Measurements from ENCODE around the gene FRMPD1. TPM values are rescaled to one million over a fixed set of nuclear protein-coding genes. Genes with fewer than 3 reads are reported as not detected.

FRMPD1 gene
- total RNA-seq, 6 experiments from 2014 or later: 0.10 to 0.74 (median 0.51) TPM

DNA sequence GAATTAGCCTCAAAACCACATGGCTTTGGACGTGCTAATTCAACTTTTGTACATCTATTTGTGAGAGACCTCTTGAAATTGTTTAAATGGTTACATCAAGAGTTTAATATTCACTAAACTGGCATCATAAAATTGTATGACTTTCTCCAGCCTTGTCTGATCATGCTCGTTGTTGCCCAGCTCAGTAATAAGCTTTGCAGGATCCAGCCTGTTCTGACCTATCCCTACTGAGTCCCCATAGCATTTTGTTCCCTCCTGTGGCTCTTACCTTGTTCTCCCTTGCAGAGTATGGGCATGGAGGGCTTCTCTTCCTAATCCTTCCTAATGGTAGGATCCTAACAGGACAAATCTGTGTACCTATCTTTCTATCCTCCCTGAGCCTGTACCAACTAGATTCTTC is 127.8 kb downstream of the FRMPD1 start:
- intact Hi-C loops (cut with DNase I): no loop called here
- H3K4me1 ChIP-seq: no peaks in the 10 kb centered on the region
- no peak overlapping the region for H3K4me3 ChIP-seq
- no peaks in the 10 kb centered on the region for H3K27me3 ChIP-seq
- no peak for TF ChIP-seq CTCF (IDR thresholded peaks at IDR 0.05)
- TF ChIP-seq POLR2A (IDR thresholded peaks at IDR 0.05): no peak
- H3K27ac ChIP-seq: no peak overlapping the region
- ATAC-seq (no peak), DNase-seq (no peak)
- WGBS (ENCODE audit: insufficient coverage, low coverage, low lambda C conversion rate, missing lambda C conversion rate): 85% methylated on average over 2 of the region's 2 CpGs
- no peaks in the 10 kb centered on the region for H3K9me3 ChIP-seq
- peaks cover 0 to 67% (median 23%) of the 10 kb centered on the region in 4 donors for H3K36me3 ChIP-seq

DNA sequence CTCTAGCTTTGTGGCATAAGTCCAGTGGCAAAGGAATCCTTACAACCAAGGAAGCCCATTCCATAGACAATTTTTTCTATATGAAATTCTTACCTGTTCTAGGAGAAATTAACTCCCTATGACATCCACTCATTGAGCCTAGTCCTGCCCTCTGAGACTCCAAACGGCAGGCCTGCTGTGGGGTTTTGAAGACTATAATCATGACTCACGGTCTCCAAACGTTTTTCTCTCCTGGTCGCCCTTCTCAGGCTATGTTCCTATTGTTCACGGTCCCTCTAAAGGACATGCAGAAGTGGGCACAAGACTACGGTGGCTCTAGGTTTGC is 133.5 kb downstream of the FRMPD1 start:
- H3K27me3 ChIP-seq: no peaks in the 10 kb centered on the region
- DNase-seq (no peak), ATAC-seq (no peak)
- intact Hi-C loops (cut with DNase I): loop anchor here in 1 of 2 donors (2.0 to 10.0 kb wide), 2 partner anchors 17 to 59 kb away; partner anchors contain the start of gene DCAF10
- H3K4me3 ChIP-seq: peak overlapping the region; percentile 78 to 95 (median 91)
- H3K9me3 ChIP-seq: no peaks in the 10 kb centered on the region
- peak overlapping the region in 1 of 3 donors; percentile 25 for H3K27ac ChIP-seq
- 0% methylated on average over 6 of the region's 6 CpGs for WGBS (ENCODE audit: insufficient coverage, low coverage, low lambda C conversion rate, missing lambda C conversion rate)
- TF ChIP-seq CTCF (IDR thresholded peaks at IDR 0.05) (no peak), POLR2A (IDR thresholded peaks at IDR 0.05) (no peak)
- H3K36me3 ChIP-seq: peaks cover 0 to 40% (median 12%) of the 10 kb centered on the region in 4 donors
- peaks cover 0 to 14% (median 2%) of the 10 kb centered on the region in 4 donors for H3K4me1 ChIP-seq

- peak; percentile 63 for TF ChIP-seq POLR2A (IDR thresholded peaks at IDR 0.05)
- TF ChIP-seq CTCF (IDR thresholded peaks at IDR 0.05): no peak
- Histone ChIP-seq H3K27me3 (no peaks in the 10 kb centered on the region), H3K4me1 (peaks cover 0 to 14% (median 2%) of the 10 kb centered on the region in 4 donors), H3K36me3 (peaks cover 0 to 35% (median 10%) of the 10 kb centered on the region in 4 donors), H3K4me3 (peak within 1 kb of the TSS; percentile 78 to 95 (median 91)), H3K9me3 (no peaks in the 10 kb centered on the region), H3K27ac (peak within 1 kb of the TSS; percentile 25 to 48 (median 30))
- DNase-seq (peak; percentile 90 to 93 (median 93)), ATAC-seq (peak; percentile 95 to 97 (median 97))
- WGBS (ENCODE audit: insufficient coverage, low coverage, low lambda C conversion rate, missing lambda C conversion rate): under 1% methylated on average over 31 of the region's 73 CpGs
- intact Hi-C loops (cut with DNase I): loop anchor here in 1 of 2 donors (2.0 to 10.0 kb wide), 2 partner anchors 16 to 60 kb away; partner anchors contain the start of gene DCAF10
Observed at GRCh38 chr9:37784616-37785483, 134.1 kb downstream of the FRMPD1 start, which contains the start of gene EXOSC3. TSS of gene EXOSC3 (minus strand) at chr9:37785064. CDS start at chr9:37785044, 20 bp downstream.

- ATAC-seq: no peak
- 20% methylated on average over 1 of the region's 45 CpGs for WGBS (ENCODE audit: insufficient coverage, low coverage, low lambda C conversion rate, missing lambda C conversion rate)
- Histone ChIP-seq H3K4me3 (no peak overlapping the region), H3K36me3 (peaks cover 0 to 16% (median 2%) of the 10 kb centered on the region in 4 donors), H3K27me3 (no peaks in the 10 kb centered on the region), H3K4me1 (peaks cover 0 to 14% (median 2%) of the 10 kb centered on the region in 4 donors), H3K9me3 (no peaks in the 10 kb centered on the region), H3K27ac (no peak overlapping the region)
- intact Hi-C loops (cut with DNase I): loop anchor here in 1 of 2 donors (10.0 kb wide), 1 partner anchor 62 kb away; no protein-coding TSS in a partner anchor
- TF ChIP-seq POLR2A (IDR thresholded peaks at IDR 0.05) (no peak), CTCF (IDR thresholded peaks at IDR 0.05) (no peak)
- peak in 1 of 3 donors; percentile 48 for DNase-seq
Observed at GRCh38 chr9:37787059-37787458, 136.3 kb downstream of the FRMPD1 start.

Data from right lobe of liver (tissue), 6 donors.